HepG2 (cell line): ENCODE data around the gene MIA3. TPM values are rescaled to one million over a fixed set of nuclear protein-coding genes. Genes with fewer than 3 reads are reported as not detected.

Source experiments
- CBX1 ChIP-seq: IDR thresholded peaks from one replicate; pipeline ENCODE4 v1.6.1; 2016; ENCODE audit warnings: antibody characterized with exemption, low read depth
- DZIP1 ChIP-seq: sonication (generic); formaldehyde crosslinking; IDR thresholded peaks from 2 replicates; pipeline ENCODE4 v1.5.0; 2020; ENCODE audit warnings: mild to moderate bottlenecking, missing genetic modification reagents
- EEA1 ChIP-seq: sonication (generic); formaldehyde crosslinking; IDR thresholded peaks from 2 replicates; pipeline ENCODE4 v1.5.1; 2020; ENCODE audit warnings: mild to moderate bottlenecking, missing genetic modification reagents, borderline replicate concordance
- NR2F1 ChIP-seq, 2 experiments: fragments of 450-650 bp in 1 of 2; formaldehyde crosslinking in 1 of 2; IDR thresholded peaks; 2 replicates each; pipeline versions ENCODE4 v1.5.0 to v1.6.1; 2016 to 2020; ENCODE audit warnings: mild to moderate bottlenecking in 1 of 2, missing compliant biosample characterization in 1 of 2, missing genetic modification reagents in 1 of 2, moderate library complexity in 1 of 2
- PHF5A ChIP-seq: IDR thresholded peaks from one replicate; pipeline ENCODE4 v1.6.1; 2018; ENCODE audit warnings: low read depth, missing genetic modification reagents; ENCODE audit not compliant: unreplicated experiment
- RAD21 ChIP-seq: fragments of 450-650 bp; formaldehyde crosslinking; IDR thresholded peaks from 2 replicates; pipeline ENCODE4 v1.5.0; 2020; ENCODE audit warnings: mild to moderate bottlenecking
- SNAI1 ChIP-seq: sonication (generic); formaldehyde crosslinking; IDR thresholded peaks from 2 replicates; pipeline ENCODE4 v1.5.0; 2020; ENCODE audit warnings: mild to moderate bottlenecking, missing genetic modification reagents, borderline replicate concordance
- TAF1 ChIP-seq: sonication (generic); formaldehyde crosslinking; IDR thresholded peaks from 2 replicates; pipeline ENCODE4 v1.4.0; 2020; ENCODE audit warnings: missing genetic modification reagents
- THAP7 ChIP-seq: sonication (generic); formaldehyde crosslinking; IDR thresholded peaks from 2 replicates; pipeline ENCODE4 v1.8.1; 2023; ENCODE audit warnings: mild to moderate bottlenecking, missing genetic modification reagents
- TOPORS ChIP-seq: sonication (generic); formaldehyde crosslinking; IDR thresholded peaks from 2 replicates; pipeline ENCODE4 v1.8.0; 2023; ENCODE audit warnings: mild to moderate bottlenecking, missing genetic modification reagents
- ZNF121 ChIP-seq: sonication (generic); formaldehyde crosslinking; IDR thresholded peaks from 2 replicates; pipeline ENCODE4 v1.5.0; 2020; ENCODE audit warnings: mild to moderate bottlenecking, missing genetic modification reagents
- ZNF256 ChIP-seq: sonication (generic); formaldehyde crosslinking; conservative IDR thresholded peaks from 2 replicates; pipeline ENCODE4 v1.4.0; 2020; ENCODE audit warnings: missing genetic modification reagents
- ZNF441 ChIP-seq: sonication (generic); formaldehyde crosslinking; IDR thresholded peaks from 2 replicates; pipeline ENCODE4 v1.7.0; 2021; ENCODE audit warnings: missing genetic modification reagents, borderline replicate concordance
- ZNF607 ChIP-seq: sonication (generic); formaldehyde crosslinking; IDR thresholded peaks from 2 replicates; pipeline ENCODE4 v1.5.1; 2020; ENCODE audit warnings: missing genetic modification reagents, mild to moderate bottlenecking, borderline replicate concordance
- ZSCAN5A ChIP-seq: sonication (generic); formaldehyde crosslinking; IDR thresholded peaks from 2 replicates; pipeline ENCODE4 v1.8.0; 2022; ENCODE audit warnings: mild to moderate bottlenecking, missing genetic modification reagents, borderline replicate concordance
- polyA plus RNA-seq, 8 experiments: library from polyadenylated mRNA; depleted of rRNA in 3 of 8; stranded (reverse) in 7 of 8; unstranded in 1 of 8; fragments of >200 nt; fragmentation: Illumina TruSeq in 4 of 8; extraction: Trizol in 4 of 8; gene quantifications; 2 replicates each; pipeline versions ENCODE4 v1.2.1 to v1.2.3, GENCODE V29; 2011 to 2016; ENCODE audit warnings: low read depth in 4 of 8, missing spikeins in 1 of 8, mixed read lengths in 1 of 8; ENCODE audit not compliant: insufficient read depth in 1 of 8
- total RNA-seq, 5 experiments: library from RNA; depleted of rRNA; stranded (reverse); fragments of >200 nt; fragmentation: Illumina TruSeq; extraction: Trizol; gene quantifications; 2 replicates each; pipeline ENCODE4 v1.2.3, GENCODE V29; 2016; ENCODE audit warnings: low read depth in 1 of 5
- TF ChIP-seq, protein P1 (sequence below): sonication (generic); formaldehyde crosslinking; IDR thresholded peaks from 2 replicates; pipeline ENCODE4 v1.5.0; 2020; ENCODE audit warnings: missing genetic modification reagents, mild to moderate bottlenecking, borderline replicate concordance
- TF ChIP-seq, protein P2 (sequence below): sonication (generic); formaldehyde crosslinking; IDR thresholded peaks from 2 replicates; pipeline ENCODE4 v1.5.0; 2020; ENCODE audit warnings: missing genetic modification reagents, mild to moderate bottlenecking, borderline replicate concordance
- TF ChIP-seq, protein P3 (sequence below), 2 experiments: sonication (generic) in 1 of 2; formaldehyde crosslinking in 1 of 2; IDR thresholded peaks; 2 replicates each; pipeline versions ENCODE4 v1.5.1 to v1.6.1; 2011 to 2020; ENCODE audit warnings: borderline replicate concordance in 1 of 2, low read depth in 1 of 2, low read length in 1 of 2, mild to moderate bottlenecking in 1 of 2, missing genetic modification reagents in 1 of 2, moderate library complexity in 1 of 2

The MIA3 gene
- total and polyA plus RNA-seq, 2 of the 13 experiments (the other 11 are each of a cell fraction or from before 2014, with no cell fraction given) = 45.6 to 48.7 TPM

DNA sequence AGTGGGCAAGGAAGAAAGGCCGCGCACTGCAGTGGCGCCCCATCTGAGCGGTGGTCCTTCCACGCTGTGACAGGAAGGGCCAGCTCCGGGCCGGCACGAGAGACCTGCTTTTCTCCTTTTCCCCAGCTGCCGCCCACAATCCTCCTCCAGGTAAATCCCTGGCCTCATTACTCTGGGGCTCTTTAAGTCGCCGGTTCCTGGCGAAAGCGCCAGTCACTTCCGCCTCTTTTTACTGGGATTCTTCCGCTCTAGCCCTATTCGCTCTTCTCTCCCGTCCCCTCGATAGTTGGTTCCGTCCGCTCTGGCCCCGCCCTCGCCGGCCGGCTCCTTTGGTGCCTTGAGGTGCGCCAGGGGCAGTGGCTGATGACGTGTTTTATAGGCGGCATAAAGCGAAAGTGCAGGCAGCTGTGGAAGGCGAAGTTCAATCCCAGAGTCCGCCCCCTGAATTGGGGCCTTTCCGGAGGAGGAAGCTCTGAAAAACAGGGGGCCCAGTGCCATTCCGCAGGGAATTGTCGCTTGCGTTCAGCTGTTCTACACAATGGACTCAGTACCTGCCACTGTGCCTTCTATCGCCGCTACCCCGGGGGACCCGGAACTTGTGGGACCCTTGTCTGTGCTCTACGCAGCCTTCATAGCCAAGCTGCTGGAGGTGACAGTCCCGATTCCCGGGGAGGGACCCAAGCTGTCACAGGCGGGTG, 26.2 kb downstream of the MIA3 start (continued):
- TF ChIP-seq DZIP1 (CRISPR knock-in tag) (no peak), THAP7 (CRISPR knock-in tag) (no peak), ZNF441 (CRISPR knock-in tag) (no peak), PHF5A (no peak), NR2F1 (CRISPR knock-in tag; IDR thresholded peaks at IDR 0.05) (no peak), ZSCAN5A (peak; percentile 31; the same call in 1 of the 2 replicates), SNAI1 (no peak), TOPORS (peak; percentile 89), RAD21 (CRISPR knock-in tag) (no peak), TAF1 (CRISPR knock-in tag) (peak; percentile 75), CBX1 (peak; percentile 63), ZNF607 (CRISPR knock-in tag) (peak; percentile 77), ZNF121 (CRISPR knock-in tag) (no peak), EEA1 (no peak), ZNF256 (CRISPR knock-in tag) (0 out of 2 replicates have a peak, but pooled peaks have one; percentile 25)
- TF ChIP-seq, protein P1, sequence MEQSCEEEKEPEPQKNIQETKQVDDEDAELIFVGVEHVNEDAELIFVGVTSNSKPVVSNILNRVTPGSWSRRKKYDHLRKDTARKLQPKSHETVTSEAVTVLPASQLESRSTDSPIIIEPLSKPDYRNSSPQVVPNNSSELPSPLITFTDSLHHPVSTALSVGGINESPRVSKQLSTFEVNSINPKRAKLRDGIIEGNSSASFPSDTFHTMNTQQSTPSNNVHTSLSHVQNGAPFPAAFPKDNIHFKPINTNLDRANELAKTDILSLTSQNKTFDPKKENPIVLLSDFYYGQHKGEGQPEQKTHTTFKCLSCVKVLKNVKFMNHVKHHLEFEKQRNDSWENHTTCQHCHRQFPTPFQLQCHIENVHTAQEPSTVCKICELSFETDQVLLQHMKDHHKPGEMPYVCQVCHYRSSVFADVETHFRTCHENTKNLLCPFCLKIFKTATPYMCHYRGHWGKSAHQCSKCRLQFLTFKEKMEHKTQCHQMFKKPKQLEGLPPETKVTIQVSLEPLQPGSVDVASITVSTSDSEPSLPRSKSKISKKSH (CRISPR knock-in tag) = no peak
- TF ChIP-seq, protein P2, sequence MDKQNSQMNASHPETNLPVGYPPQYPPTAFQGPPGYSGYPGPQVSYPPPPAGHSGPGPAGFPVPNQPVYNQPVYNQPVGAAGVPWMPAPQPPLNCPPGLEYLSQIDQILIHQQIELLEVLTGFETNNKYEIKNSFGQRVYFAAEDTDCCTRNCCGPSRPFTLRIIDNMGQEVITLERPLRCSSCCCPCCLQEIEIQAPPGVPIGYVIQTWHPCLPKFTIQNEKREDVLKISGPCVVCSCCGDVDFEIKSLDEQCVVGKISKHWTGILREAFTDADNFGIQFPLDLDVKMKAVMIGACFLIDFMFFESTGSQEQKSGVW = no peak
- TF ChIP-seq, protein P3, sequence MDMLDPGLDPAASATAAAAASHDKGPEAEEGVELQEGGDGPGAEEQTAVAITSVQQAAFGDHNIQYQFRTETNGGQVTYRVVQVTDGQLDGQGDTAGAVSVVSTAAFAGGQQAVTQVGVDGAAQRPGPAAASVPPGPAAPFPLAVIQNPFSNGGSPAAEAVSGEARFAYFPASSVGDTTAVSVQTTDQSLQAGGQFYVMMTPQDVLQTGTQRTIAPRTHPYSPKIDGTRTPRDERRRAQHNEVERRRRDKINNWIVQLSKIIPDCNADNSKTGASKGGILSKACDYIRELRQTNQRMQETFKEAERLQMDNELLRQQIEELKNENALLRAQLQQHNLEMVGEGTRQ (IDR thresholded peaks at IDR 0.05; ENCODE audit: low read depth, low read length) = no peak
- TF ChIP-seq, protein P3 (CRISPR knock-in tag; IDR thresholded peaks at IDR 0.05; ENCODE audit: borderline replicate concordance) = no peak; the same call in 1 of the 2 replicates
